H9 (cell line): ENCODE results near the gene KLF6. TPM values are rescaled to one million over a fixed set of nuclear protein-coding genes. Genes with fewer than 3 reads are reported as not detected.

Experiments
- DNase-seq: peaks from one replicate; pipeline ENCODE4 v3.0.0-alpha.2; 2017
- H2AFZ ChIP-seq: one replicate; pipeline ENCODE4 v1.6.1; 2013; ENCODE audit warnings: mild to moderate bottlenecking, low read length, control low read depth, moderate library complexity
- H2AK5ac ChIP-seq: 2 replicates; pipeline ENCODE4 v1.6.1; 2013; ENCODE audit warnings: low read length, control low read depth, mixed read lengths; ENCODE audit not compliant: insufficient read length
- H2BK120ac ChIP-seq: one replicate; pipeline ENCODE4 v1.6.1; 2013; ENCODE audit warnings: low read depth, mild to moderate bottlenecking, low read length, control low read depth, inconsistent platforms; ENCODE audit not compliant: poor library complexity, severe bottlenecking
- H2BK12ac ChIP-seq: 2 replicates; pipeline ENCODE4 v1.6.1; 2013; ENCODE audit warnings: low read length, control low read depth, mixed read lengths, low read depth; ENCODE audit not compliant: insufficient read length
- H2BK15ac ChIP-seq: 2 replicates; pipeline ENCODE4 v1.6.1; 2013; ENCODE audit warnings: low read depth, low read length, control low read depth
- H2BK20ac ChIP-seq: one replicate; pipeline ENCODE4 v1.6.1; 2013; ENCODE audit warnings: low read depth, mild to moderate bottlenecking, low read length, control low read depth, inconsistent platforms; ENCODE audit not compliant: poor library complexity, severe bottlenecking
- H2BK5ac ChIP-seq: 2 replicates; pipeline ENCODE4 v1.6.1; 2013; ENCODE audit warnings: low read length, control low read depth, mixed read lengths; ENCODE audit not compliant: insufficient read length
- H3K14ac ChIP-seq: 2 replicates; pipeline ENCODE4 v1.6.1; 2013; ENCODE audit warnings: low read length, control low read depth; ENCODE audit not compliant: insufficient read depth
- H3K18ac ChIP-seq: 2 replicates; pipeline ENCODE4 v1.6.1; 2013; ENCODE audit warnings: low read depth, mild to moderate bottlenecking, mixed read lengths, low read length, control low read depth; ENCODE audit not compliant: insufficient read length
- H3K23ac ChIP-seq: 2 replicates; pipeline ENCODE4 v1.6.1; 2013; ENCODE audit warnings: low read length, control low read depth, mixed read lengths, low read depth; ENCODE audit not compliant: insufficient read length
- H3K23me2 ChIP-seq: 2 replicates; pipeline ENCODE4 v1.6.1; 2013; ENCODE audit warnings: low read depth, mild to moderate bottlenecking, mixed read lengths, low read length, control low read depth; ENCODE audit not compliant: insufficient read length, poor library complexity, severe bottlenecking
- H3K27ac ChIP-seq: 2 replicates; pipeline ENCODE4 v1.5.1; 2013; ENCODE audit warnings: low read length, control low read depth, mixed read lengths, low read depth; ENCODE audit not compliant: insufficient read length
- H3K27me3 ChIP-seq: 2 replicates; pipeline ENCODE4 v1.6.1; 2013; ENCODE audit warnings: low read length, control low read depth, inconsistent platforms; ENCODE audit not compliant: insufficient read depth
- H3K4ac ChIP-seq: 2 replicates; pipeline ENCODE4 v1.6.1; 2013; ENCODE audit warnings: low read depth, mild to moderate bottlenecking, control low read depth, inconsistent platforms, low read length, moderate library complexity
- H3K4me1 ChIP-seq: 2 replicates; pipeline ENCODE4 v1.6.1; 2013; ENCODE audit warnings: low read length, control low read depth, inconsistent platforms; ENCODE audit not compliant: insufficient read depth
- H3K4me2 ChIP-seq: 2 replicates; pipeline ENCODE4 v1.6.1; 2013; ENCODE audit warnings: low read length, control low read depth, mixed read lengths; ENCODE audit not compliant: insufficient read length, insufficient read depth
- H3K56ac ChIP-seq: 2 replicates; pipeline ENCODE4 v1.6.1; 2013; ENCODE audit warnings: low read depth, mild to moderate bottlenecking, mixed read lengths, low read length, control low read depth; ENCODE audit not compliant: insufficient read length
- H3K79me1 ChIP-seq: 2 replicates; pipeline ENCODE4 v1.6.1; 2013; ENCODE audit warnings: low read depth, mild to moderate bottlenecking, moderate library complexity, low read length, control low read depth, inconsistent platforms; ENCODE audit not compliant: insufficient read depth, poor library complexity, severe bottlenecking
- H3K79me2 ChIP-seq: 2 replicates; pipeline ENCODE4 v1.6.1; 2013; ENCODE audit warnings: low read length, control low read depth, inconsistent platforms; ENCODE audit not compliant: insufficient read depth
- H3K9ac ChIP-seq: 2 replicates; pipeline ENCODE4 v1.6.1; 2013; ENCODE audit warnings: low read length, control low read depth, mixed read lengths; ENCODE audit not compliant: insufficient read length; ENCODE audit errors: extremely low read depth
- H3K9me3 ChIP-seq: one replicate; pipeline ENCODE4 v1.6.1; 2013; ENCODE audit warnings: low read depth, low read length, inconsistent platforms; ENCODE audit not compliant: control insufficient read depth
- H3T11ph ChIP-seq: one replicate; pipeline ENCODE4 v1.6.1; 2013; ENCODE audit warnings: mild to moderate bottlenecking, low read length, control low read depth, inconsistent platforms
- H4K20me1 ChIP-seq: one replicate; pipeline ENCODE4 v1.6.1; 2013; ENCODE audit not compliant: control insufficient read depth, insufficient read length, insufficient read depth
- H4K5ac ChIP-seq: 2 replicates; pipeline ENCODE4 v1.6.1; 2013; ENCODE audit warnings: low read depth, mild to moderate bottlenecking, mixed read lengths, low read length, control low read depth; ENCODE audit not compliant: insufficient read length
- H4K8ac ChIP-seq: replicated peaks from 2 replicates; pipeline ENCODE4 v1.6.1; 2013; ENCODE audit warnings: low read length, control low read depth, mixed read lengths, low read depth; ENCODE audit not compliant: insufficient read length
- H4K91ac ChIP-seq: 2 replicates; pipeline ENCODE4 v1.6.1; 2013; ENCODE audit warnings: low read depth, mild to moderate bottlenecking, moderate library complexity, mixed read lengths, low read length, control low read depth; ENCODE audit not compliant: insufficient read length
- H3K27ac Mint-ChIP-seq, 3 experiments: 2 replicates in 2 of 3; 3 replicates in 1 of 3; pipeline ENCODE4 v1.8.0; 2020 to 2021; ENCODE audit warnings: mixed read lengths in 3 of 3, mild to moderate bottlenecking in 1 of 3, moderate library complexity in 1 of 3
- H3K27me3 Mint-ChIP-seq: 2 replicates; pipeline ENCODE4 v1.8.0; 2021; ENCODE audit warnings: low read depth, mild to moderate bottlenecking, moderate library complexity, mixed read lengths
- H3K36me3 Mint-ChIP-seq, 3 experiments: 2 replicates in 2 of 3; 3 replicates in 1 of 3; pipeline ENCODE4 v1.8.0; 2020 to 2021; ENCODE audit warnings: low read depth in 3 of 3, mixed read lengths in 3 of 3; ENCODE audit not compliant: insufficient read depth in 1 of 3
- H3K4me1 Mint-ChIP-seq, 2 experiments: 2 replicates each; pipeline ENCODE4 v1.8.0; 2020; ENCODE audit warnings: mixed read lengths in 2 of 2
- H3K4me3 Mint-ChIP-seq, 2 experiments: 2 replicates in 1 of 2; 3 replicates in 1 of 2; pipeline ENCODE4 v1.8.0; 2020 to 2021; ENCODE audit warnings: mild to moderate bottlenecking in 2 of 2, mixed read lengths in 2 of 2, moderate library complexity in 1 of 2
- H3K9me3 Mint-ChIP-seq, 2 experiments: 2 replicates in 1 of 2; 3 replicates in 1 of 2; pipeline ENCODE4 v1.8.0; 2020; ENCODE audit warnings: mild to moderate bottlenecking in 2 of 2, mixed read lengths in 2 of 2, moderate library complexity in 1 of 2
- WGBS: extraction: QIAGEN DNeasy Blood & Tissue Kit; methylation state at CpG from one replicate; pipeline ENCODE4 v1.1.7; 2013; ENCODE audit warnings: missing lambda C conversion rate, low lambda C conversion rate, mixed read lengths; ENCODE audit not compliant: insufficient read length; ENCODE audit errors: extremely low coverage; 5-methylcytosine and 5-hydroxymethylcytosine counted together
- total RNA-seq: library from RNA; stranded (reverse); gene quantifications from 2 replicates; pipeline ENCODE4 v1.2.1, GENCODE V29; 2021
- TF ChIP-seq, protein P1 (sequence below): fragments of 200-600 bp; sonication (generic); conservative IDR thresholded peaks from 3 replicates; pipeline ENCODE4 v1.8.0; 2021; ENCODE audit warnings: antibody characterized with exemption, mild to moderate bottlenecking

Gene KLF6
- total RNA-seq, 1 experiment from 2014 or later, result 19.3 TPM

DNA sequence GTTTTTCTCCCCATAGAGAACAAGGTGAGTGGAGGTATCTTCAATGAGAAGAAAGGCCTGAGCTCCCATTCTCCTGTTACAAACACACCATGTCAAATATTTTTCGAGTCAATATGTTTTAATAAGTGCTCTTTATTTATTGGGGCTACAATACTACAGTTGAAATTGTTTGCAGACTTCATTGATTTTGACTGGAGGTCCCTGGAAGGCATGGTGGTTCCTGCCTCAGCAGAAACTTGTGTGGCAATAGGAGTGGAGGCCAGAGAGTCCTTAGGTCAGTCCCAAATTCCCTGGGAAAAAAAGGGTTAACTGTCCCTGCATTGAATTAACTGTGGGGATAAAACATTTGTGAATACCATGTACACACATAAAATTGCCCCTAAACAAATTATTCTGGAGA lies 22.7 kb downstream of the KLF6 start:
- Histone ChIP-seq H3K79me1 (no peaks in the 10 kb centered on the region), H3K4me2 (no peak overlapping the region), H4K91ac (no peak overlapping the region), H2BK20ac (no peak overlapping the region), H3T11ph (no peak overlapping the region), H2BK120ac (no peak overlapping the region), H3K4me1 (no peaks in the 10 kb centered on the region; the same call in 1 of the 2 replicates), H4K5ac (no peak overlapping the region), H3K9me3 (no peaks in the 10 kb centered on the region), H3K27ac (no peak overlapping the region), H2AFZ (no peak overlapping the region), H4K8ac (no peak overlapping the region), H2BK15ac (no peak overlapping the region), H3K9ac (no peak overlapping the region), H3K79me2 (no peaks in the 10 kb centered on the region), H4K20me1 (no peaks in the 10 kb centered on the region), H3K18ac (no peak overlapping the region), H2BK12ac (no peak overlapping the region), H3K14ac (no peak overlapping the region), H3K4ac (no peak overlapping the region), H2BK5ac (no peak overlapping the region), H2AK5ac (no peak overlapping the region), H3K23ac (no peak overlapping the region), H3K56ac (no peak overlapping the region), H3K27me3 (0 out of 2 replicates have a peak, but pooled peaks cover 2% of the 10 kb centered on the region), H3K23me2 (no peaks in the 10 kb centered on the region)
- no peak for DNase-seq
- Mint-ChIP-seq H3K9me3 (no peaks in the 10 kb centered on the region), H3K4me1 (peaks cover 32 to 41% of the 10 kb centered on the region in 2 experiments), H3K27ac (no peak overlapping the region; a peak in 1 of 7 replicates), H3K36me3 (no peaks in the 10 kb centered on the region), H3K4me3 (no peak overlapping the region; a peak in 1 of 5 replicates), H3K27me3 (peaks cover 17% of the 10 kb centered on the region)
- TF ChIP-seq, protein P1, sequence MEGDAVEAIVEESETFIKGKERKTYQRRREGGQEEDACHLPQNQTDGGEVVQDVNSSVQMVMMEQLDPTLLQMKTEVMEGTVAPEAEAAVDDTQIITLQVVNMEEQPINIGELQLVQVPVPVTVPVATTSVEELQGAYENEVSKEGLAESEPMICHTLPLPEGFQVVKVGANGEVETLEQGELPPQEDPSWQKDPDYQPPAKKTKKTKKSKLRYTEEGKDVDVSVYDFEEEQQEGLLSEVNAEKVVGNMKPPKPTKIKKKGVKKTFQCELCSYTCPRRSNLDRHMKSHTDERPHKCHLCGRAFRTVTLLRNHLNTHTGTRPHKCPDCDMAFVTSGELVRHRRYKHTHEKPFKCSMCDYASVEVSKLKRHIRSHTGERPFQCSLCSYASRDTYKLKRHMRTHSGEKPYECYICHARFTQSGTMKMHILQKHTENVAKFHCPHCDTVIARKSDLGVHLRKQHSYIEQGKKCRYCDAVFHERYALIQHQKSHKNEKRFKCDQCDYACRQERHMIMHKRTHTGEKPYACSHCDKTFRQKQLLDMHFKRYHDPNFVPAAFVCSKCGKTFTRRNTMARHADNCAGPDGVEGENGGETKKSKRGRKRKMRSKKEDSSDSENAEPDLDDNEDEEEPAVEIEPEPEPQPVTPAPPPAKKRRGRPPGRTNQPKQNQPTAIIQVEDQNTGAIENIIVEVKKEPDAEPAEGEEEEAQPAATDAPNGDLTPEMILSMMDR, result no peak
- WGBS, result no CpG with 5 or more reads among the region's 1 CpG
